Measurements from ENCODE around the gene ICE1.

Gene ICE1, protein sequence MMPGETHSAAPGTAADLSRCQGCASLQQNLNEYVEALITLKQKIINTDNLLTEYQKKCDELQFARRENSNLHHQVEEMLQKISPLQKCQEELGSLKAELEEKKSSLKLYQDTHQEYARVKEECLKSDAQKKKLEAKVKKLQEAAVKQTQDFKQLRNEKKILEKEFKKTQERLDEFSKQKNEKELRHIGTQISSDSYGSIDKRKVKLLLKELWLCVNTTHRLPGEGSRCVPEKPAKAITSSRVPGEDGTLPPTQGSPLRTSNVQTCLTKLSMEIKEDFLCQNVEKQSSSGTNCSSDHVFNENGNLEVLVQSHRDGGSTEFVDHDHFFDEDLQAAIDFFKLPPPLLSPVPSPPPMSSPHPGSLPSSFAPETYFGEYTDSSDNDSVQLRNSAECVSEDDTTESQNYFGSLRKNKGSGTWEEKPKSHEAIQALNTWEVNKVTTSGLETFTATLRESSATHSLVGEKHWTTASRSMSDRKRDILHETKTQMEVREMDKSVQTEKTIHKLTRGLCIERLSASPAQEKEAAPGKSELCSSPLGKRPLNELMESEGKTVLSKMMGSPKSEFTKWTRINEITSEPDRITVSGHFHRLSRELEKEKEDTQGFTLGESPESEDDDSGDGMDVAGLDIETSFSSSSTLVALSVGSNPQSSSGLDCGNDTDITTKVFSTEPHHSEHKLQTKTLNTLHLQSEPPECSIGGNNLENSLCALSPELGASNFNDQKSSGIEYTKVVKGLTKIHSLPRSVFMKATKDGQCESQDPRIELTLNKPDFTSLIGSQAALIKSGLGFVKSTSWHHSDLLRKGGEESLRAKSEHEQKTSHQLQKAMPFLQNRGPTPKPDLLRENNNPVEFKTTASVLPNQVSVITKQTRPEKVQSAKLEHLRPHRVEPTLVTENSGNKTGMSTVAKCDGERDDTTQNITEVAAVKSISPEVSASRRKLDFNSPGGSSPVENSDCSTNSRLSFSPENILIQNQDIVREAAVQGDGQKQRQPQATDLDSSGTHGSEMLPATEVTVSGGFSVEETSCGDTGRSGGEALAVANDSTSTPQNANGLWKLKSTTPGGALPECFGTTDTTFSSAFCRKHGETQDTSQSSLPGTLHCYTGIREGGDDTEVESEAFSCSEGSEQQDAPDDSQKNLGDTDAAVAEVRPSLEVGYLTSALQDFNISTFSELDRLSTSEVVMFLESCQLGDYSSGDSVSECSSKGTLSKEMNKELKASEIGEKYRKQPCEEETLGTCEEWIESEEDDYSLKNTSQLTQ (N-terminal part only)

DNA sequence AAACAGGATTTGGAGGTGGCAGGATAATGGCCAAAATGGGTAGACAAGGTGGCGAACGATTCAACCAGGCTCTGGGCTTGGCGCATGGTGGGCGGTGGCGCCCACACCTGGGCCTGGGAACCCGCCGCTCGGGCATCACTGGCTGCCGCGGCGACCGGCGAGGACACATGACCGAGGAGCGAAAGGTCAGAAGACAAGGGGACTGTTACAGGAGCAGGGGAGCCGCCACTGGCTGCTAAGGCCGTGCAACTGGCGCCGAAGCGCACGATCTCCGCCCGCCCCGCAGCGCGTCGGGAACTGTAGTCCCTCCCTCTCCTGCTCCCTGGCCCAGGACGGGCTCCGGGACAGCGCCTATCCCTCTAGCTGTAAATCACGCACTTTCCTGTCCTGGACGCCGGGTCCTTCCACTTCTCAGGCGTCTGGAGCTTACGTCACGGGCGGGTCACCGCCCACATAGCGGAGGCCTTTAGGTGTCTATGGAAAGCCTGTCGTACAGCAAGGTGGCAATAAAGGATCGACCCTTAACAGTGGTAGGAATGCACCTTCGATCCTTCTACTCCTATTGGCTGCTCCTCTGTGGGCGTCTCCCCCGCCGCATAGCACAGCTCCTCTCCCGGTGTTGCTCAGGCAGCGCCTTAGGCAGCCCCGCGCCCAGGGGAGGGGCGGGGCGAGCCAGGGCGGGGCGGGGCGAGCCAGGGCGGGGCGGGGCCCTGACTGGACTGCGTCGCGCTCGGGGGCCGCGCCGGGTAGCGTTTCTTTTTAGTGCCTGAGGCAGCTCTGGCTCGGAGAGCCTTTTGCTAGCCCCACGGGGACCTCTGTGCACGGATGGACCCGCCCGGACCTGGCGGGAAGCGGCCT, at the start of gene ICE1:
ICE1 (plus strand) TSS at position 717 of the 858 bp plus-strand sequence. CDS start 239 bp downstream, outside the sequence.
- peak; percentile 83 for TF ChIP-seq POLR2A (IDR thresholded peaks at IDR 0.05; ENCODE audit: low read length)
- no peak for TF ChIP-seq GATA1 (IDR thresholded peaks at IDR 0.05; ENCODE audit: low read depth, low read length)
- peak; percentile 95 to 96 for DNase-seq

DNA sequence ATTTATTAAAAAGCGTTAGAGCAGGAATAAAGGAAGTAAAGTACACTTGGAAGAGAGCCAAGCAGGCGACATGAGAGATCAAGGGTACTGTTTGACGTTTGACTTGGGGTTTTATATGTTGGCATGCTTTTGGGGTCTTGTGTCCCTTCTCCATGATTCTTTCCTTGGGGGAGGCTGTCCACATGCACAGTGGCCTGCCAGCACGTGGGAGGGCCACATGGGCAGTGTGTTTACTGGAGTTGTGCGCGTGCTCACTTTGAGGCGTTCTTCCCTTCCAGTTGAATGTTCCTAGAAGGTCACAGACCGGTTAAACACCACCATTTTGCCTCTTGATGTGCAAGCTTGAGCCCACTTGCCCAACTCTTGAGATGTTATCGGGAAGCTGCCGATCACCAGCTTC, 49.5 kb upstream of the ICE1 start:
- DNase-seq, result no peak

DNA sequence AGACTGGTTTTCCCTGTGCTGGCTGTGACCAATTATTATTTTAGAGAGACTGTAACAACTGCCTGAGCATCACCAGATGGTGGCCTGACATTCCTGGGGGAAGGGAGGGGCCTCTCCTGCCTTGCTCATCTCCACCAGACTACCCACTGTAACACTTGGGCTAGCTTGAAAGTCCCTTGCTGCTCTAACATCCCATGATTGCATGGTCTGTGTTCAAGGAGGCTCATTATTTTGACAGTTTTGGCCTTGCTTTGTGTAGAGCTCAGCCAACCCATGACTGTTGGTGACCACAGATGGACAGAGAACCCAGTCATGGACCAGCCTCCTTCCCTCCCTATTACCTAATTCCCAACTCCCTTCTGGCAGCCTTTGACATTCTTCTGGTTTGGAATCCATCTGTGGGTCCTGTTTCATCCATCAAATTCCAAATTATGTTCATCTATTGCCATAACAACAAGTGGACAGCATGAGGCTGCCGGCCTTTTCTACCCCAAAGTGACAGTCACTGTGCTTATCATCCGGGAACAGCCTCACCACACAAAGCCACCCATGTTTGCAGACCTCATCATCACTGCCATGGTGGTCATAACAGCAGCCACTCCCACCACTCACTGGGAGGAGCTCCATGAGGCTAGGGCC, 49.0 kb upstream of the ICE1 start:
- no peak for TF ChIP-seq POLR2A (IDR thresholded peaks at IDR 0.05; ENCODE audit: low read length)
- no peak for TF ChIP-seq GATA1 (IDR thresholded peaks at IDR 0.05; ENCODE audit: low read depth, low read length)
- DNase-seq, result no peak

More for the DNA sequence above, 49.5 kb upstream of the ICE1 start:
- TF ChIP-seq POLR2A (IDR thresholded peaks at IDR 0.05; ENCODE audit: low read length) (no peak), GATA1 (IDR thresholded peaks at IDR 0.05; ENCODE audit: low read depth, low read length) (no peak)

DNA sequence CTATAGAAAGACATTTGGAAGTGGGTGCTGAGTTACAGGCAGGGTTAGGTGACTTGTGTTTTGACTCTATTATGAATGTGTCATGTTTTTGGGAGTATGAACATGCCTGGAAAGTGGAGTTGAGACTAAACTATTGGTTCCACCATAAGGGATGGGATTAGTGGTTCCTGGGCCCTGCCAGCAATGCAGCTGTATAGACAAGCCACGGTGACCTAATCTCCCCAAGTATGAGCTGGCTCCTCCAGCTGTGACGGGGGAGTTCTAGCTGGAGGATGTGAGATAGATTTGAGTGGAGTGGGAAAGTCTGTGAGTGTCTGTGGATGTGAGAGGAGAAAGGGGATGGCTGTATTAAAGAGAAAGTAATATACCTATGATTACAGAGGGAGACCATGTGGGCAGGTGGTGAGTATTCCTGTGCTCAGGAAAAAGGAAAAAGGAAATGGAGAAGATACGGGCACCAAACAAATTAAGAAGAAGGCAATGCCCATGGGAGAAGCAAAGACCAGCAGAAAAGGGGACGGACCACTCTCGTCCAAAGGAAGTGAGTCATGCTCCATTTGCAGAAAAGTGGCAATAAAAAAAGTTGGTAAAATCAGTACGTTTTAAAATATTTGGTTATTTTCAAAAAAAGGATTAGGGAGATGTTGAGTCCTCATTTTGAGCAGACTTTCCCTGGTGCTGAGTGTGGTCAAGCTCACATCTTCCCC, 48.3 kb upstream of the ICE1 start:
- no peak for DNase-seq
- TF ChIP-seq GATA1 (IDR thresholded peaks at IDR 0.05; ENCODE audit: low read depth, low read length) (no peak), POLR2A (IDR thresholded peaks at IDR 0.05; ENCODE audit: low read length) (no peak)

DNA sequence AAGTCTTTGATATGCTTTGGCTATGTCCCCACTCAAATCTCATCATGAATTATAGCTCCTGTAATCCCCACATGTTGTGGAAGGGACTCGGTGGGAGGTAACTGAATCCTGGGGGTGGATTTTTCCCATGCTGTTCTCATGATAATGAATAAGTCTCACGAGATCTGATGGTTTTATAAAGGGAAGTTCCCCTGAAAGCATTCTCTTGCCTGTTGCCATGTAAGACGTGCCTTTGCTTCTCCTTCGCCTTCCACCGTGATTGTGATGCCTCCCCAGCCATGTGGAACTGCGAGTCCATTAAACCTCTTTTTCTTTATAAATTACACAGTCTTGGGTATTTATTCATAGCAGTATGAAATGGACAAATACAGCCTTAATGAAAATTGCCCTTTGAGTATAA, 44.7 kb upstream of the ICE1 start:
- no peak for TF ChIP-seq POLR2A (IDR thresholded peaks at IDR 0.05; ENCODE audit: low read length)
- TF ChIP-seq GATA1 (IDR thresholded peaks at IDR 0.05; ENCODE audit: low read depth, low read length), result no peak
- no peak for DNase-seq

DNA sequence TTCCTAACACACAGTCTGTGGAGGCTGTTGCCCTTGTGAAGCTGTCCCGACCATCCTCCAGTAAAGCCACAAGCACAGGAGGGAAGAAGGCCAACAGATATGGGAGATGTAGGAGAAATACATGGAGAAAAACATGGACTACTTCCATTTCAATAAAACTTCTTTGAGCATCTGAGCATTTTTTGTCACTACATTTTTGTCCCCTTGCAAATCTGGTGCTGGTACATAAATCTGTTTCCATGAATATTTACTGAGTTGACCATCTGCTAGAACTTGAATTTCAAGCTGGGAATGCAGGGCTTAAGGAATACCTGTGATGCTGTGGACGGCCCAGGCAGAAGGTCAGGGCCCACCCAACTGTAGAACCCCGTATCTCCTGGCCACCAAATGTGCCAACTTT, 43.9 kb upstream of the ICE1 start:
- DNase-seq, result no peak
- no peak for TF ChIP-seq POLR2A (IDR thresholded peaks at IDR 0.05; ENCODE audit: low read length)
- TF ChIP-seq GATA1 (IDR thresholded peaks at IDR 0.05; ENCODE audit: low read depth, low read length), result no peak

DNA sequence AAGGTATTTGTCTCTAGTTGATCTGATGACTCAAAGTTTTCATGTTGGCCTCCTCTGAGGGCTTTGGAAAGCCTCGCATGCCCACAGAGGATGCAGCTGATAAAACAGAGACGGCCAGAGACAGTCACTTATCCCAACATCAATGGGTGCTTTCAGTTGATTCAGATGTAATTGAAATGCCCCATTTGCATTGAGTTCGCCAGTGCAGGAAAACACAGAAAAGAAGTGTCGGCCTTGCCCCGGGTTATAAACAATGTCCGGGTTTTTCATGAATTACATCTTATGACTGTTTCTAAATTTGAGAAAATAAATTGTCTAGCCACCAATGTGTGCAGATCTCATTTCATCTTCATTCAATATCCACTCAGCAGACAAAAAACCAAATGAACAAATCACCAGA, 42.2 kb upstream of the ICE1 start:
- DNase-seq, result no peak
- TF ChIP-seq POLR2A (IDR thresholded peaks at IDR 0.05; ENCODE audit: low read length) (no peak), GATA1 (IDR thresholded peaks at IDR 0.05; ENCODE audit: low read depth, low read length) (no peak)

DNA sequence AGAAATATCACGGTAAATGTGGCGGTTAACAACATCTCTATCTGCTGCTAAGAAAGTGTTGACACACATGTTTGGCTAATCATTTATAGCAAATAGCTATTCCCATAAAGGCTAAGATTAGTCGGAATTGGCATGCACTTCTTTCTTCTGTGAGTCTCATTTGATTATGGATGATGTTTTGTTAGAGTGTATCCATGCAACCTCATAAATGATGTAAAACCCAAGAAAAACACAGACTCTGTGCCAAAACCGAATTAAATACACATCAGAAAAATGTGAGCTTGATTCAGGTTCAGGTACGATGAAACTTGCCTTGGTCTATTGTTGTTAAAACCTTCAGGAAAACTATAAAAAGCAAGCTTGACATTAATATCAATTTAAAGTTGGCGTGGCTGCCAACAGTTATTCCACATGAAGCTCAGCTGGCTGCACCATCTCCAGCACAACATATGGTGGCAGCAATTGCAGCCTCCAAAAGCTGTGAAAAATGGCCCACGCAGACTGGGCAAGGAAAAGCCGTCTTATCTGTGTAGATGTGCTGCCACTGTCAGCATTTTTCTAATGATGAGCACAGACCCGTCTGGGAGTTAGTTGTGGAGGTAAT, 41.1 kb upstream of the ICE1 start:
- no peak for DNase-seq
- TF ChIP-seq POLR2A (IDR thresholded peaks at IDR 0.05; ENCODE audit: low read length) (no peak), GATA1 (IDR thresholded peaks at IDR 0.05; ENCODE audit: low read depth, low read length) (no peak)

DNA sequence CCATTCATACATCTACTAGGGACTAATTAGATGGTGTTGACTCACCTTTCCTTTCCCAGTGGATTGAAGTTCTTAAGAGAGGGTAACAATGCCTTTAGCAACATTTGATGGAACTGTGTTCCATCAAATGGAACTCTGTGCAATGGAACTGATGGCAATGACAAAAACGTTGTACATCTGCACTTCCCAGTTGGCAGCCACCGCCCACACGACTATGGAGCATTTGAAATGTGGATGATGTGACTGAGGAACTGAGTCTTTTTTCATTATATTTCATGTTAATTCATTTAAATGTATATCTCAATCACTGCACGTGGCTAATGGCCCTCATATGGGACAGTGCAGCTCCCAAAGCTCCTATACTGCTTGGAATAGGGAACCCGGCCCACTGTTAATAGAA, 39.0 kb upstream of the ICE1 start:
- DNase-seq, result no peak
- TF ChIP-seq GATA1 (IDR thresholded peaks at IDR 0.05; ENCODE audit: low read depth, low read length), result no peak
- TF ChIP-seq POLR2A (IDR thresholded peaks at IDR 0.05; ENCODE audit: low read length), result no peak

DNA sequence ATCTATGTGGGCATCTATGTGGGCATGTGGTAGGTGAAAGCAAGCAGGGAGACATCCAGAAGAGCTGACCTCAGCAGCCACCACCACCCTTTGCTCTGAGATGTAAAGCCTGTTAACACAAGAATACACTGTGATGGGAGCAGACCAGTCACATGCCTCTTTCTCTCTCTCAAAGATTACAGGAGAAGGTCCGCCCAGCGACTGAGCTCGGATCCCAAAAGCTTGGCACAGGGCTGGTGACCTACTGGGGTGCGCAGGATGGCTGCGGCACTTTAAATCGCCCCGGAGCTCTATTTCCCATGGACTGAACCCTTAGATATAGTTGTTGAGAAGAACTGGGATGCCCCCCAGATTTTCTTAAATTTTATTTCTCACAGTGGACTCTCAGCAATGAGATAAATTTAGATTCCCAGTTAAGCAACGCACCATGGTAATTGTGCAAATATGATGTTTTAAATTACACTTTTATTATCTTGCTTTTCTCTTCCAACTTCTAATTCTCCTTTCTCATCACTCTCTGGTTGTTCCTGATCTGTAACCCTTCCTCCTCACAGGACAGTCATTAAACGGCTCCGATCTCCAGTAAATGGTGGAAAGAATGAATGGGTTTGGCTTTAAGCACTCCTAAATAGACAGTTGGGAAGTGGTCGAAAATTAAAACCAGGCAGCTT, 37.7 kb upstream of the ICE1 start:
- DNase-seq, result no peak
- TF ChIP-seq GATA1 (IDR thresholded peaks at IDR 0.05; ENCODE audit: low read depth, low read length) (no peak), POLR2A (IDR thresholded peaks at IDR 0.05; ENCODE audit: low read length) (no peak)

DNA sequence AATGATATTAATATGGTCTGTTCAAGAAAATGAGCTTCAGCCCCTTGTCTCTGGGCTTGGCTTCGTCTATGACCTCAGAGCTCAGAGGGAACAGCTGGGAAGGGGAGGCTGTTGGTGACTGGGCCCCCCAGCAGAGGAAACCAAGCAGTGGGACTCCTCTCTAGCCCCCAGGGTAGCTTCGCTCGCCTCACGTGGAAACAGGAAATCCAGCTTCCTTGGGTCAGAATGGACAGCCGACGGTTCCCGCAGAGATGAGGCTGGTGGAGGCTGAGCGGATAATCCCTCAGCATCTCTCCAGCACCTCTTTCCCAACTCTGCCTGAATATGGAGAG, 37.2 kb upstream of the ICE1 start:
- no peak for DNase-seq
- TF ChIP-seq GATA1 (IDR thresholded peaks at IDR 0.05; ENCODE audit: low read depth, low read length), result no peak
- no peak for TF ChIP-seq POLR2A (IDR thresholded peaks at IDR 0.05; ENCODE audit: low read length)
